GM18870 (cell line): Measurements from ENCODE around the gene POP7.
"Not testable (repeated sequence)": the region's sequence is repeated elsewhere in the genome, so short reads cannot be mapped to it uniquely, and the experiment has no call there.

Experiments
- ATAC-seq: cut with Tn5 transposase; IDR thresholded peaks from one replicate; pipeline ENCODE4 v1.9.1; 2021; ENCODE audit warnings: moderate library complexity; ENCODE audit not compliant: unreplicated experiment

Gene POP7

DNA sequence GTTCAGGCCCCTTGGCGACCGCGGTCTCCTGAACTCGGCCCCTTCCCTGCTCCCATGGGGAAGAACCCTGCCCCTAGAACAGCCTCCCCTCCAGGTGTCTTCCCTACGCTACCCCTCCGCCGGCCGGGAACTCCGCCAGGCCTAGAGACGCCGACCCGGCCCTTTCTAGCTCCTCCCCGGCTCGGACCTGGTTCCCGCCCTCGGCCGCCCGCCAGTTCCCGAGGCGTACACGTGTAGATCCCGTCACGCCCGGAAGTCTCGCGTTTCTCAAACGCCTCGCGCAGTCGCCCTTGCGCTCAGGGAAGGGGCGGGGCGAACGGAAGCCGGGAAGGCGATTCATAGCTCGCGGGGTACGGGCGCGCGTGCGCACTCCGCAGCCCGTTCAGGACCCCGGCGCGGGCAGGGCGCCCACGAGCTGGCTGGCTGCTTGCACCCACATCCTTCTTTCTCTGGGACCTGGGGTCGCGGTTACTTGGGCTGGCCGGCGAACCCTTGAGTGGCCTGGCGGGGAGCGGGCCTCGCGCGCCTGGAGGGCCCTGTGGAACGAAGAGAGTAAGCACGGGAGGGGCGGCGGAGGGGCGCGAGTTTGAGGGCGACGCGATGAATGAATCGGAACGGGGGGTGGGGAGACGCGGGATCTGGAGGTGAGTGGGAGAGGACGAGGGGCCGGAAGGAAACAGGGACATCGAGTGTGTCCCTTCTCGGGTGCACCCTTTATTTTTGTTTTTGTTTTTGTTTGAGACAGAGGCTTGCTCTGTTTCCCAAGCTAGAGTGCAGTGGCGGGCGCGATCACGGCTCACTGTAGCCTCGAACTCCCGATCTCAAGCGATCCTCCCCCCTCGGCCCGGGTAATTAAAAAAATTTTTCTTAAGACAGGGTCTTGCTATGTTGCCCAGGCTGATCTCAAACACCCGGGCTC, at the start of gene POP7:
Gene POP7 (plus strand): TSS at position 369 of the 919 bp plus-strand sequence. CDS start 710 bp downstream, outside the sequence.
- peak; percentile 68 for ATAC-seq

DNA sequence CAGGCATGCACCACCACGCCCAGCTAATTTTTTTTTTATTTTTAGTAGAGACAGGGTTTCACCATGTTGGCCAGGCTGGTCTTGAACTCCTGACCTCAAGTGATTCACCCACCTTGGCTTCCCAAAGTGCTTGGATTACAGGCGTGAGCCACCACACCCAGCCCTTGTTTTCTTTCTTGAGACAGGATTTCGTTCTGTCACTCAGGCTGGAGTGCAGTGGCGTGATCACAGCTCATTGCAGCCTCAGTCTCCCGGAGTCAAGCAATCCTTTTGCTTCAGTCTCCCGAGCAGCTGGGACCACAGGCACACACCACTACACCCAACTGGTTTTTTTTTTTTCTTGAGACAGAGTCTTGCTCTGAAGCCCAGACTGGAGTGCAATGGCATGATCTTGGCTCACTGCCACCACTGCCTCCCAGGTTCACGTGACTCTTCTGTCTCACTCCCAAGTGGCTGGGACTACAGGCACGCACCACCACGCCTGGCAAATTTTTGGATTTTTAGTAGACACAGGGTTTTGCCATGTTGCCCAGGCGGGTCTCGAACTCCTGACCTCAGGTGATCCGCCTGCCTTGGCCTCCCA, 43.6 kb upstream of the POP7 start:
- ATAC-seq = not testable (repeated sequence)

GRCh38 chr7:100665168-100665726, 40.7 kb upstream of the POP7 start:
- no peak for ATAC-seq

DNA sequence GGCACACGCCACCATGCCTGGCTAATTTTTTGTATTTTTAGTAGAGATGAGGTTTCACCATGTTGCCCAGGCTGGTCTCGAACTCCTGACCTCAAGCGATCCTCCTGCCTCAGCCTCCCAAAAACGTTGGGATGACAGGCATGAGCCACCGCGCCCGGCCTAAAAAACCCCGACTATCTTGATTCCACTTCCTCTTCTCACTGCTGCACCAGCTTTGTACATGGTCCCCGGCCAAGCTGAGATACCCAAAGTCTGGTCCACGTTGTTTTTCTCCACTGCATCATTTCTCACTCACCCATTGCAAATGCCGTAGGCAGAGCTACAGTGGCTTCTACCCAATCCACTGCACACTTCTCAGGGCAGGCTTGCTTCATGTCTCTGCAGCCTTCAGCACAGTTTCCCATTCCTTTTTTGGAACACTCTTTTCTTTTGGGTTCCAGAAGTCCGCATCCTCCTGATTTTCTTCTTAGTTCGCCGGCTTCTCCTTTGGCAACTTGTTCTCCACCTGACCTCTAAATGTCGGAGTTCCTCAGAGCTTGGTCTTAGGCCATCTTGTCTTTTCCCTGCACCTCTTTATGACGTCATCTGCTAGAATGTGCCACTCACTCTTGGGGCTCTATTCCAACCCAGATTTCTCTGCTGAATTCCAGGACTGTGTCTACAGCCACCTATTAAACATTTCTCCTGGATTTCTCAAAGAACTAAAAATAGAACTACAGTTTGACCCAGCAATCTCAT, 38.4 kb upstream of the POP7 start:
- ATAC-seq = no peak

GRCh38 chr7:100668069-100668449, 37.9 kb upstream of the POP7 start:
- ATAC-seq = no peak

- ATAC-seq = not testable (repeated sequence)
Measured at GRCh38 chr7:100669106-100669505, 36.8 kb upstream of the POP7 start.

DNA sequence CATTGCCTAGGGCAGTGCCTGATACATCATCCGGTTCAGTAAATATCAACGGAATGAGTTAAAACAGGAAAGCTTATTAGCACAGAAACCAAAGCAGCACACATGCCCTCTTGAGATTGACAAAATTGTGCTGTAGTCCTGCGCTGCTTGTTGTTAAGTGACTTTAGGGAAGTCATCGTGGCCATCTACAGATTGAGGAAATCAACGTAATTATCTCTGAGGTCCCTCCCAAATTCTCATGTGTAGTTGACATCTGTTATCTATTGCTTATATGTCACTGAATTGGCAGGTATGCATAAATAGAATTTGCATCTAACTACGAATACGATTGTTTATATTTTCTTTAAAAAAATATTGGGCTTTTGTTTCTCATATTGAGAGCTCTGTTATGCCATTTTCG, 35.8 kb upstream of the POP7 start:
- no peak for ATAC-seq

DNA sequence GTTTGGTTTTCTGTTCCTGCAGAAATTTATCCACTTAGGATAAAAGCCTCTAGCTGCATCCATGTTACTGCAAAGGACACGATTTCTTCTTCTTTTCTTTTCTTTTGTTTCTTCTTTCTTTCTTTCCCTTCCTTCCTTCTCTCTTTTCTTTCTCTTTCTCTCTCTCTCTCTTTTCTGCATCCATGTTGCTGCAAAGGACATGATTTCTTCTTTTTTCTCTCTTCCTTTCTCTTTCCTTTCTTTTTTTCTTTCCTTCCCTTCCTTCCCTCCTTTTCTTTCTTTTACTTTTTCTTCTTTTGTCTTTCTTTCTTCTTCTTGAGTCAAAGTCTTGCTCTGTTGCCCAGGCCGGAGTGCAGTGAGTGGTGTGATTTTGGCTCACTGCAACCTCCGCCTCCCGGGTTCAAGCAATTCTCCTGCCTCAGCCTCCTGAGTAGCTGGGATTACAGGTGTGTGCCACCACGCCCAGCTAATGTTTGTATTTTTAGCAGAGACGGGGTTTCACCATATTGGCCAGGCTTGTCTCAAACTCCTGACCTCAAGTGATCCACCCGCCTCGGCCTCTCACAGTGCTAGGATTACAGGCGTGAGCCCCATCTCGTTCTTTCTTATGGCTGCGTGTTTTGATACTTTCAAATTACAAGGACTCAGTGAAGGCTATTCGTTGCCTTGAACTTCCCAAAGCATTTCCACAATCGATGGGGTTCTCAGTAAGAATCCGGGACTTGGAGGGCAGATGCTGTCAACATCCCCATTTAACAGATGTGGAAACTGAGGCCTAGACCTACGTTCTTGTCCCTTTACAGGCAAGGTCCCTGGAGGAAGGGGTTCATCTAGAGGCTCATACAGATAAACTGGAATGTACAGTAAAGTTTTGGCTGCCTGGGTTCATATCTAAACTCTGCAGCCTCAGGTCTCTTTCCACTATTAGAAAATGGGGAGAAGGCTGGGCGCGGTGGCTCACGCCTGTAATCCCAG, 34.3 kb upstream of the POP7 start:
- ATAC-seq = no peak

DNA sequence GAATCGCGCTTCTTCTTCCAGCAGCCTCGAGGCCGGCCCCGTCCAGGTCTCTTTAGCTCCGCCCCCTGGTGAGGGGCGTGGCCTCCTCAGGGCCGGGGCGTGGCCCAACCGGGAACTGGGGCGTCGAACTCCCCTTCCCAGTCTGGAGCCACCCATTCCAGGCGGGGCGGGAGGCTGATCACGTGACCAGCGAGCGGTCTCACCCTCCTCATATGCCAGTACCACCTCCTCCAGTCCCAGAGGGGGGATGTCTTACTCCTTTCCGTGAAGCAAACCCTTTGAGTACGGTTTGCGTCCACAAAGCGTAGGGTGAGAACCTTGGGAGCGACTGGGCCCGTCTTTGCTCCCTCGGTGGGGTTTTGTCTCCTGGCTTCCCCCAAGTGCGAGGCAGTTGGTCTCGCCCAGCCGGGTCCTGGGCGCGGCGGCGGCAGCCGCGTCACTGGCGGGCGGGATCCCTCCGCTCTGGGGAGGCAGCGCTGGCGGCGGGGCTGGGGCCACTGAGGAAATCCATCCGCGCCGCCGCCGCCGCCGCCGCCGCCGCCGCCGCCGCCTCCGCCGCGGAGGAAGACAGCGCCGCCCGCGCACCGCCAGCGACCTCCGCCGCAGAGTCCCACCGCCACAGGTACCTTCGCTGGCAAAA, 32.5 kb upstream of the POP7 start, which contains the start of gene GNB2:
Gene GNB2 (plus strand): TSS at position 439 of the 640 bp plus-strand sequence. CDS start 2,526 bp downstream, outside the sequence.
- ATAC-seq = peak; percentile 67

DNA sequence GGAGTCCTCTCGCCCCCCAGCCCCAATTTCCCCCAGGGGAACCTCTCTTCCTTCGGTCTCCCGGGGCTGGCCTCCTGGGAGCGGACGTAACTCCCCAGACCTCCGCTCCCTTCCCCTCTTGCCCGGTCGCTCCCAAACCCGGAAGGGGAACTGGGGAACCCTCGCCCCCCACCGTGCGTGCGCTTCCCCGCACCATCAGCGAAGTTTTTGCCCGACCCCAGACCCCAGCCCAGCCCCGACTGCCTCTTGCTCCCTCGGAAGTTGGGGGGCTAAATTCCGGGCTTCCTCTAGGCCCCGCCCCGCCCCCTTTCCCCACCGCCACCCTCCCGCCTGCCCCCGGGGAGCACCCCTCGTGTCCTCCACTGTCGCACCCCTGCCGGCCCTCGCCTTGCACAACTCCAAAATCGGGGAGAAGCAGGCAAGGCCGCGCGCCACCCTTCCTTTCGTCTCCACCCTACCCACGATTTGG, 31.9 kb upstream of the POP7 start:
- ATAC-seq = no peak

DNA sequence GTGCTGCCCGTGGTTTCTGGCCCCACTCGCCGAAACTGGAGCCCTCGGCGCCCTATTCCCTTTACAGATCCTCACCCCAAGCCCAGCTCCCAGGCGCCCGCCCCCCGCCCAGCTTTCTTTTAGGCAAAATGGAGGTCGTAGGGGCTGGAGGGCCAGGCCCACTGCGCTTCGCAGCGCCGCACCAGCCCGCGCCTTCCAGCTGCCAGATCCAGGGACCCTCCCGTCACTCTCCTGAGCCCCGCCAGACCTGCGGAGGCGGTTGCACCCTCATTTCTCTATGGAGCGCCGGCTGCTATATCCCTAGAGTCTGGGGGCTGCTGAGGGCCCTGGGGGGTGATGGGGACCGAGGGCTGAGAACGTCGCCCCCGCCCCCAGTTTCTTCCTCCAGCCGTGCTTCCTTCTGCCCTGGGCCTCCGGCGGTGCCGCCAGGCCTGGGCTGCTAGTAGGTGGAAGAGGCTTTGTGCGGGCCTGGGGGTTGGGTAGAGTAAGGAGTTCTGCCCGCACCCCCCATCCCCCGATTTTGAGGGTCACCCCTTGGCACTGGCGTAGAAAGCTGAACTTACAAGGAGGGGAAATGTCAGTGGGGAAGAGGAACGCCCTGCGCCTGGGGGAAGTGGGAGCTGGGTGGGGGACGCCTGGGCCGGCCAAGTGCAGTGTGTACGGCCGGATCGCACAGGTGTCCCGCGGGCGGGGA, 31.4 kb upstream of the POP7 start:
- ATAC-seq = no peak

- no peak for ATAC-seq
Measured at GRCh38 chr7:100675105-100675451, 30.8 kb upstream of the POP7 start.

DNA sequence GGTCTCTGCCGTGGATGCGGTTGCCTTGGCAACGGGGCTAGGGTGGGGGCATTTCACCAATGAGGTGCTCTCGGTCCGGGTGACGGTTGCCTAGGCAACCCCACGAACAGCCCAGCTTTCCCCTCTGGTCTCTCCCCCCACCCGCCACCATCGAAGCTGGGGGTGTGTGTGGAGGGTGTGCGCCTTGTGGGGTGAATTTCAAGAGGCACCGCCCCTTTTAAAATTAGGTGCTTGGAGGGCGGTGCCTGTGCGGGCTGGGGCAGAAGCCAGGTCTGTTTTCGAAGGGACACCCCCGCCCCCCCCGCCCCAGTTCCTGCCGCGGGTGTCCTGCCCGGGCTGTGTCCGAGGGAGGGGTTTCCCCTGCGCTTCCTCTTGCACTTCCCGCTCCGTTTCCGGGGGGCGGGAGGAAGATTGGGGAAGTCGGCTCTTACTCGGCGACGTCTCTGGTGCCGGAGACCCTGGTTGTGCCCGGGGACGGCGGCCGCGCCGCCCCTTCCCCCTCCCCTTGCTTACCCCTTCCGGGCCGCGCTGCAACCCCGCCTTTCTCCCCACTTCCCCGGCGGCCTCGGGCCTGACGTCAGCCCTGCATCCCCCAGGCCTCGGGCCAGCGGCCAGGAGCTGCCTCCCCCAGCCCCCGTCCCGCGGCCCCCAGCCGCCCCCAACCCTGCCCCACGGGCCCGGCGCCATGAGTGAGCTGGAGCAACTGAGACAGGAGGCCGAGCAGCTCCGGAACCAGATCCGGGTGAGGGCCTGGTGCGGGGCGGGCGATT, 30.2 kb upstream of the POP7 start:
- ATAC-seq = no peak

DNA sequence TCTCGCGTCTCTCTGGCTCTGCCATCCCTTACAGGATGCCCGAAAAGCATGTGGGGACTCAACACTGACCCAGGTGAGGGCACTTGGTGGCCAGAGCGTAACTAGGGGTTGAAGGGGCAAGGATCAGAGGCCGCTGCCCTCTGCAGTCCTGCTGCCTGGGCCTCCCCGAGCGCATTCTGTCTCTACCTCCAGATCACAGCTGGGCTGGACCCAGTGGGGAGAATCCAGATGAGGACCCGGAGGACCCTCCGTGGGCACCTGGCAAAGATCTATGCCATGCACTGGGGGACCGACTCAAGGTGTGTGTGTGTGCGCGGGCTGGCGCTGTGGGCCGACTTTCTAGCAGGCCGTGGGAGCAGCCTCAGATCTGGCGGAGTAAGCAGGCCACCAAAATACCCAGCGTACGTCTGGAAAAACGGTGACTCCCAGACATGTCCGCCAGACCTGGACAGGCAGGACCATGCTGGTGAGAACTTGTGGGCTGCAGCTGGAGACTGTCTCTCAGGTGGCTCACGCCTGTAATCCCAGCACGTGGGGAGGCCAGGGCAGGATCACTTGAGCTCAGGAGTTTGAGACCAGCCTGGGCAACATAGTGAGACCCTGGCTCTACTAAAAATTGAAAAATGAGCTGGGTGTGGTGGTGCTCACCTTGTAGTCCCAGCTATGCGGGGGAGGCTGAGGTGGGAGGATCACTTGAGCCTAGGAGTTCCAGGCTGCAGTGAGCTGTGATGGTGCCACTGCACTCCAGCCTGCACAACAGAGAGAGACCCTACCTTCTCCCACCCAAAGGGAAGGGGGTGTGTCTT, 29.2 kb upstream of the POP7 start:
- ATAC-seq = no peak

DNA sequence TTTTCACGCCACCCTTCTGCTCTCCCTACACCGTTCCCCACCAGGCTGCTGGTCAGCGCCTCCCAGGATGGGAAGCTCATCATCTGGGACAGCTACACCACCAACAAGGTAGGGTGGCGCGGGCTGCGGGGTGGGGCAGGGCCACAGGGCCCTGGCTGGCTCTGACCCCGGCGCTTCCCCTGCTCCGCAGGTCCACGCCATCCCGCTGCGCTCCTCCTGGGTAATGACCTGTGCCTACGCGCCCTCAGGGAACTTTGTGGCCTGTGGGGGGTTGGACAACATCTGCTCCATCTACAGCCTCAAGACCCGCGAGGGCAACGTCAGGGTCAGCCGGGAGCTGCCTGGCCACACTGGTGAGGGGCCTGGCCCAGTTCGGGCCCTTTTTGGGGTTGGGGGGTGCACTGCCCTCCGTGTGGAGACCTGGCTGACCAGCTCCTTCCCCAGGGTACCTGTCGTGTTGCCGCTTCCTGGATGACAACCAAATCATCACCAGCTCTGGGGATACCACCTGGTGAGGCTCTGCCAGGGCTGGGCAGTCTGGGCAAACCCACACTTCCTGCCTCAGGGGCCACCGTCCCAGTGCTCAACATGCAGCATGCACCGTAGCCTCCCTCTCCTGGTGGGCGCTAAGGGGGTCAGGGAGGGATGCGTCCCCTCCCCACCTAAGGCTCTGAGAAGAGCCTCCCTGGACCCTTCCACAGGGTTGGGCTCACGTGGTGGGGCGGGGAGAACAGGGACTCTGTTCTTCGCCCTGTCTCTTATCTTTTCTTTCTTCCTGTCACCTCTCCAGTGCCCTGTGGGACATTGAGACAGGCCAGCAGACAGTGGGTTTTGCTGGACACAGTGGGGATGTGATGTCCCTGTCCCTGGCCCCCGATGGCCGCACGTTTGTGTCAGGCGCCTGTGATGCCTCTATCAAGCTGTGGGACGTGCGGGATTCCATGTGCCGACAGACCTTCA, 28.3 kb upstream of the POP7 start:
- ATAC-seq = no peak

- no peak for ATAC-seq
Measured at GRCh38 chr7:100678291-100678984, 27.5 kb upstream of the POP7 start.
